Activated CD8-positive, alpha-beta memory T cell treated with anti-CD3 and anti-CD28 coated beads, Interleukin-2, amount 10 ng/mL, durations not matched to agents 7 days and 5 days (primary cell): ENCODE measurements around the gene MBD3. TPM values are rescaled to one million over a fixed set of nuclear protein-coding genes. Genes with fewer than 3 reads are reported as not detected.

Source experiments
- ATAC-seq: fragments of 150-1000 bp; cut with Tn5 transposase; one replicate; pipeline ENCODE4 v1.10.0; 2021; ENCODE audit warnings: moderate library complexity
- CTCF ChIA-PET: fragments of 350-600 bp; sonication (Branson Sonifier 250); formaldehyde crosslinking; loops from one replicate; lab custom pipeline; 2021; ENCODE audit warnings: antibody characterized with exemption; lab: Charles Lee
- DNase-seq: peaks from one replicate; pipeline ENCODE4 v3.0.0-alpha.2; 2020
- H3K27ac Mint-ChIP-seq: one replicate; pipeline ENCODE4 v1.8.0; 2021; ENCODE audit warnings: mild to moderate bottlenecking, mixed read lengths
- H3K27me3 Mint-ChIP-seq: one replicate; pipeline ENCODE4 v1.8.0; 2021; ENCODE audit warnings: mixed read lengths
- H3K36me3 Mint-ChIP-seq: one replicate; pipeline ENCODE4 v1.8.0; 2021; ENCODE audit warnings: mild to moderate bottlenecking, mixed read lengths
- H3K4me1 Mint-ChIP-seq: one replicate; pipeline ENCODE4 v1.8.0; 2021; ENCODE audit warnings: mixed read lengths
- H3K4me3 Mint-ChIP-seq: one replicate; pipeline ENCODE4 v1.8.0; 2021; ENCODE audit warnings: mild to moderate bottlenecking, moderate library complexity, mixed read lengths
- H3K9me3 Mint-ChIP-seq: one replicate; pipeline ENCODE4 v1.8.0; 2022; ENCODE audit warnings: low read depth, mixed read lengths
- total RNA-seq, 2 experiments: library from RNA; stranded (reverse); gene quantifications; one replicate each; pipeline ENCODE4 v1.2.3, GENCODE V29; 2021

Gene MBD3
- total RNA-seq, 2 experiments from 2014 or later = 87.4 to 101 TPM

GRCh38 chr19:1580957-1581356 is 11.7 kb downstream of the MBD3 start:
- H3K36me3 Mint-ChIP-seq = peaks cover 18% of the 10 kb centered on the region
- no peak for DNase-seq
- H3K27me3 Mint-ChIP-seq = no peaks in the 10 kb centered on the region
- no peak overlapping the region for H3K4me3 Mint-ChIP-seq
- H3K9me3 Mint-ChIP-seq = no peaks in the 10 kb centered on the region
- no peak overlapping the region for H3K27ac Mint-ChIP-seq
- ATAC-seq = no peak
- CTCF ChIA-PET = no interaction called here
- H3K4me1 Mint-ChIP-seq = no peaks in the 10 kb centered on the region

- no peak for ATAC-seq
Measured at GRCh38 chr19:1580382-1580781, 12.3 kb downstream of the MBD3 start.

GRCh38 chr19:1579222-1579621 is 13.4 kb downstream of the MBD3 start:
- DNase-seq (no peak), ATAC-seq (no peak)
- CTCF ChIA-PET = interaction anchor here (2.2 kb wide), 1 partner anchor 33 kb away, joined by 6 read pairs; no protein-coding TSS in a partner anchor
- Mint-ChIP-seq H3K9me3 (no peaks in the 10 kb centered on the region), H3K4me3 (no peak overlapping the region), H3K27ac (no peak overlapping the region), H3K4me1 (no peaks in the 10 kb centered on the region), H3K27me3 (no peaks in the 10 kb centered on the region), H3K36me3 (peaks cover 12% of the 10 kb centered on the region)

More at GRCh38 chr19:1580382-1580781, 12.3 kb downstream of the MBD3 start:
- Mint-ChIP-seq H3K9me3 (no peaks in the 10 kb centered on the region), H3K4me3 (no peak overlapping the region), H3K4me1 (no peaks in the 10 kb centered on the region), H3K36me3 (peaks cover 18% of the 10 kb centered on the region), H3K27ac (no peak overlapping the region), H3K27me3 (no peaks in the 10 kb centered on the region)
- CTCF ChIA-PET = no interaction called here
- no peak for DNase-seq

GRCh38 chr19:1577929-1578618 is 14.6 kb downstream of the MBD3 start:
- Mint-ChIP-seq H3K27me3 (no peaks in the 10 kb centered on the region), H3K36me3 (peaks cover 7% of the 10 kb centered on the region), H3K9me3 (no peaks in the 10 kb centered on the region), H3K4me3 (no peak overlapping the region), H3K4me1 (peaks cover 1% of the 10 kb centered on the region), H3K27ac (no peak overlapping the region)
- CTCF ChIA-PET = interaction anchor here (0.6 to 2.2 kb wide), 2 partner anchors 11 to 32 kb away, joined by 4 to 6 read pairs; no protein-coding TSS in a partner anchor
- ATAC-seq = no peak
- DNase-seq = no peak

- ATAC-seq = no peak
Measured at GRCh38 chr19:1577090-1577928, 15.4 kb downstream of the MBD3 start.

GRCh38 chr19:1576242-1577089 is 16.2 kb downstream of the MBD3 start:
- Mint-ChIP-seq H3K27ac (no peak overlapping the region), H3K27me3 (peaks cover under 1% of the 10 kb centered on the region), H3K4me1 (peaks cover 1% of the 10 kb centered on the region), H3K9me3 (no peaks in the 10 kb centered on the region), H3K36me3 (peaks cover 7% of the 10 kb centered on the region), H3K4me3 (no peak overlapping the region)
- no peak for ATAC-seq
- no peak for DNase-seq
- CTCF ChIA-PET = no interaction called here

More at GRCh38 chr19:1577090-1577928, 15.4 kb downstream of the MBD3 start:
- no peaks in the 10 kb centered on the region for H3K9me3 Mint-ChIP-seq
- peaks cover 1% of the 10 kb centered on the region for H3K4me1 Mint-ChIP-seq
- H3K27me3 Mint-ChIP-seq = no peaks in the 10 kb centered on the region
- CTCF ChIA-PET = interaction anchor here (2.2 kb wide), 1 partner anchor 31 kb away, joined by 6 read pairs; no protein-coding TSS in a partner anchor
- no peak overlapping the region for H3K4me3 Mint-ChIP-seq
- H3K27ac Mint-ChIP-seq = no peak overlapping the region
- DNase-seq = no peak
- peaks cover 7% of the 10 kb centered on the region for H3K36me3 Mint-ChIP-seq

- DNase-seq = no peak
- Mint-ChIP-seq H3K27ac (no peak overlapping the region), H3K4me3 (no peak overlapping the region), H3K9me3 (no peaks in the 10 kb centered on the region), H3K4me1 (peaks cover 1% of the 10 kb centered on the region), H3K36me3 (peaks cover 4% of the 10 kb centered on the region), H3K27me3 (peaks cover 4% of the 10 kb centered on the region)
- CTCF ChIA-PET = interaction anchor here (1.9 kb wide), 1 partner anchor 30 kb away, joined by 5 read pairs; no protein-coding TSS in a partner anchor
- ATAC-seq = peak; percentile 23
Measured at GRCh38 chr19:1575323-1576241, 17.1 kb downstream of the MBD3 start.

GRCh38 chr19:1574354-1575136 is 18.1 kb downstream of the MBD3 start:
- Mint-ChIP-seq H3K4me1 (peaks cover 1% of the 10 kb centered on the region), H3K27ac (no peak overlapping the region), H3K9me3 (no peaks in the 10 kb centered on the region), H3K4me3 (no peak overlapping the region), H3K36me3 (no peaks in the 10 kb centered on the region), H3K27me3 (peaks cover 12% of the 10 kb centered on the region)
- ATAC-seq (no peak), DNase-seq (no peak)
- CTCF ChIA-PET = interaction anchor here (1.9 kb wide), 1 partner anchor 29 kb away, joined by 5 read pairs; no protein-coding TSS in a partner anchor

- ATAC-seq (no peak), DNase-seq (no peak)
- H3K4me1 Mint-ChIP-seq = peaks cover 4% of the 10 kb centered on the region
- no peaks in the 10 kb centered on the region for H3K36me3 Mint-ChIP-seq
- H3K9me3 Mint-ChIP-seq = no peaks in the 10 kb centered on the region
- CTCF ChIA-PET = no interaction called here
- H3K4me3 Mint-ChIP-seq = no peak overlapping the region
- H3K27ac Mint-ChIP-seq = no peak overlapping the region
- H3K27me3 Mint-ChIP-seq = peaks cover 14% of the 10 kb centered on the region
Measured at GRCh38 chr19:1572795-1573194, 19.9 kb downstream of the MBD3 start.

- H3K27ac Mint-ChIP-seq = no peak overlapping the region
- H3K9me3 Mint-ChIP-seq = no peaks in the 10 kb centered on the region
- peaks cover 14% of the 10 kb centered on the region for H3K27me3 Mint-ChIP-seq
- H3K36me3 Mint-ChIP-seq = no peaks in the 10 kb centered on the region
- H3K4me1 Mint-ChIP-seq = peaks cover 4% of the 10 kb centered on the region
- no peak for DNase-seq
- no peak for ATAC-seq
- CTCF ChIA-PET = no interaction called here
- H3K4me3 Mint-ChIP-seq = no peak overlapping the region
Measured at GRCh38 chr19:1571358-1571757, 21.3 kb downstream of the MBD3 start.

- DNase-seq (no peak), ATAC-seq (no peak)
- H3K27ac Mint-ChIP-seq = no peak overlapping the region
- no peaks in the 10 kb centered on the region for H3K9me3 Mint-ChIP-seq
- no peak overlapping the region for H3K4me3 Mint-ChIP-seq
- H3K27me3 Mint-ChIP-seq = peaks cover 14% of the 10 kb centered on the region
- CTCF ChIA-PET = no interaction called here
- no peaks in the 10 kb centered on the region for H3K36me3 Mint-ChIP-seq
- H3K4me1 Mint-ChIP-seq = peaks cover 4% of the 10 kb centered on the region
Measured at GRCh38 chr19:1570836-1571235, 21.8 kb downstream of the MBD3 start.

GRCh38 chr19:1569997-1570396 is 22.7 kb downstream of the MBD3 start:
- Mint-ChIP-seq H3K4me3 (no peak overlapping the region), H3K27ac (no peak overlapping the region), H3K27me3 (peaks cover 14% of the 10 kb centered on the region), H3K4me1 (peaks cover 4% of the 10 kb centered on the region), H3K9me3 (no peaks in the 10 kb centered on the region), H3K36me3 (no peaks in the 10 kb centered on the region)
- CTCF ChIA-PET = no interaction called here
- no peak for ATAC-seq
- no peak for DNase-seq
